Endothelial cell (in vitro differentiated cells): ENCODE data around the gene CA11. TPM values are rescaled to one million over a fixed set of nuclear protein-coding genes. Genes with fewer than 3 reads are reported as not detected.

Experiments used
- DNase-seq: peaks from one replicate; pipeline ENCODE4 v3.0.0; 2021; ENCODE audit warnings: low spot score
- H3K27ac Mint-ChIP-seq: one replicate; pipeline ENCODE4 v1.8.0; 2021; ENCODE audit warnings: mixed read lengths, inconsistent platforms; ENCODE audit not compliant: unreplicated experiment
- H3K27me3 Mint-ChIP-seq: one replicate; pipeline ENCODE4 v1.8.0; 2021; ENCODE audit warnings: mild to moderate bottlenecking, moderate library complexity, mixed read lengths, inconsistent platforms; ENCODE audit not compliant: unreplicated experiment
- H3K36me3 Mint-ChIP-seq: one replicate; pipeline ENCODE4 v1.8.0; 2021; ENCODE audit warnings: mild to moderate bottlenecking, low read depth, mixed read lengths, inconsistent platforms; ENCODE audit not compliant: unreplicated experiment
- H3K4me1 Mint-ChIP-seq: one replicate; pipeline ENCODE4 v1.8.0; 2021; ENCODE audit warnings: mild to moderate bottlenecking, mixed read lengths, inconsistent platforms; ENCODE audit not compliant: unreplicated experiment
- H3K4me3 Mint-ChIP-seq: one replicate; pipeline ENCODE4 v1.8.0; 2021; ENCODE audit warnings: mild to moderate bottlenecking, mixed read lengths, inconsistent platforms; ENCODE audit not compliant: unreplicated experiment
- H3K9me3 Mint-ChIP-seq: one replicate; pipeline ENCODE4 v1.8.0; 2021; ENCODE audit warnings: mixed read lengths, inconsistent platforms; ENCODE audit not compliant: unreplicated experiment
- CTCF ChIP-seq: fragments of 200-600 bp; sonication (generic); IDR thresholded peaks from one replicate; pipeline ENCODE4 v1.5.0; 2021; ENCODE audit warnings: antibody characterized with exemption; ENCODE audit not compliant: unreplicated experiment
- total RNA-seq: library from RNA; stranded (reverse); fragmentation: NEBNext Ultra II Directional; extraction: Animal tissue kit (Norgen Biotek cat#: 25700); gene quantifications from one replicate; pipeline ENCODE4 v1.2.1, GENCODE V29; 2021; ENCODE audit not compliant: unreplicated experiment

Gene CA11
- total RNA-seq, 1 donor from 2014 or later: 11.9 TPM

GRCh38 chr19:48600679-48601417, 45.1 kb downstream of the CA11 start:
- Mint-ChIP-seq H3K27ac (no peak overlapping the region), H3K27me3 (peaks cover 5% of the 10 kb centered on the region), H3K36me3 (no peaks in the 10 kb centered on the region), H3K4me3 (no peak overlapping the region), H3K9me3 (no peaks in the 10 kb centered on the region), H3K4me1 (no peaks in the 10 kb centered on the region)
- no peak for TF ChIP-seq CTCF
- no peak for DNase-seq

DNA sequence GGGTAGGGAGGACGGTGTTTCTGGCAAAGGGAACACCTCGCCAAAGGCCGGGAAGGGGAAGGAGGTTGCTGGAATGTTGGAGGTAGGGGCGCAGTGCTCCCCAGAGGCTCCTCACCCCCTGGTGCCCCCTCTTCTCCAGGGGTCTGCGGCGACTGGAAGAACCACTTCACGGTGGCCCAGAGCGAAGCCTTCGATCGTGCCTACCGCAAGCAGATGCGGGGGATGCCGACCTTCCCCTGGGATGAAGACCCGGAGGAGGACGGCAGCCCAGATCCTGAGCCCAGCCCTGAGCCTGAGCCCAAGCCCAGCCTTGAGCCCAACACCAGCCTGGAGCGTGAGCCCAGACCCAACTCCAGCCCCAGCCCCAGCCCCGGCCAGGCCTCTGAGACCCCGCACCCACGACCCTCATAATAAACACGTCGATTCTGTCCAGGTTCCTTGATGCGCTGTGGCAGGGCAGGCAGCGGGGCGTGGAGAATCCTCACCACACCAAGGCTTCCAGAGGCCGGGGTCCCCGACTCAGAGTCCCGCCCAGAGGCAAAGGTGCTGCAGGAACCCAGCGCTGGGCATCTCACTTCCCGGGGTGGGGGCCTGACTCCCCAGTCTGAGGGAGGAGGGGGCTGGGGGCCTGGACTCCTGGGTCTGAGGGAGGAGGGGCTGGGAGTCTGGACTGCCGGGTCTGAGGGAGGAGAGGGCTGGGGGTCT, 46.8 kb downstream of the CA11 start:
- Mint-ChIP-seq H3K4me1 (no peaks in the 10 kb centered on the region), H3K36me3 (no peaks in the 10 kb centered on the region), H3K9me3 (no peaks in the 10 kb centered on the region), H3K27ac (no peak overlapping the region), H3K27me3 (peaks cover 7% of the 10 kb centered on the region), H3K4me3 (no peak overlapping the region)
- no peak for DNase-seq
- TF ChIP-seq CTCF: no peak

- no peaks in the 10 kb centered on the region for H3K9me3 Mint-ChIP-seq
- DNase-seq: no peak
- no peak overlapping the region for H3K27ac Mint-ChIP-seq
- TF ChIP-seq CTCF: no peak
- H3K4me1 Mint-ChIP-seq: no peaks in the 10 kb centered on the region
- no peaks in the 10 kb centered on the region for H3K36me3 Mint-ChIP-seq
- no peak overlapping the region for H3K4me3 Mint-ChIP-seq
- H3K27me3 Mint-ChIP-seq: peaks cover 7% of the 10 kb centered on the region
Observed at GRCh38 chr19:48596679-48597465, 49.1 kb downstream of the CA11 start.

DNA sequence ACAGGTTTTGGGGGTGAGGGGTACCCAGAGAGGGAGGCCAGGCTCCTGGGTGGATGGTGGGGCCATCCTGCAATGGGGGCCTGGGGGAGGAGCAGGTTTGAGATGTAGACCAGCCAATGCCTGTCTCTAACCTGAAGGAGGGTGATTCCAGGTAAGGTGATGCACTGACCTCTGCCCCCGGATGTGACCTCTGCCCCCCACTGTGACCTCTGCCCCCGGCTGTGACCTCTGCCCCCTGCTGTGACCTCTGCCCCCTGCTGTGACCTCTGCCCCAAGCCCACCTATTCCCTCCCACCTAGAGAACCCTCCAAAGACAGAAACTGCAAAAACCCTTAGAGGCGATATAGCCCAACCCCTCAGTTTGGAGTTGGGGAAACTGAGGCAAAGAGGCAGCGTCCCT, 49.8 kb downstream of the CA11 start:
- Mint-ChIP-seq H3K36me3 (no peaks in the 10 kb centered on the region), H3K4me1 (no peaks in the 10 kb centered on the region), H3K9me3 (no peaks in the 10 kb centered on the region), H3K27ac (no peak overlapping the region), H3K4me3 (no peak overlapping the region), H3K27me3 (peaks cover 9% of the 10 kb centered on the region)
- no peak for DNase-seq
- no peak for TF ChIP-seq CTCF
